ENCODE results near the gene MSI2. TPM values are rescaled to one million over a fixed set of nuclear protein-coding genes. Genes with fewer than 3 reads are reported as not detected.

Gene MSI2
- polyA plus RNA-seq, 1 experiment: 9.2 TPM

GRCh38 chr17:57539529-57540301 lies 283.4 kb downstream of the MSI2 start:
- DNase-seq (ENCODE audit: low read depth): no peak
- CTCF ChIA-PET: interaction anchor here (0.6 kb wide), 1 partner anchor 177 kb away, joined by 3 read pairs; no protein-coding TSS in a partner anchor

GRCh38 chr17:57540596-57540995 lies 284.3 kb downstream of the MSI2 start:
- DNase-seq (ENCODE audit: low read depth): no peak
- CTCF ChIA-PET: interaction anchor here (0.7 kb wide), 1 partner anchor 56 kb away, joined by 3 read pairs; no protein-coding TSS in a partner anchor
- POLR2A ChIA-PET: no interaction called here

More at GRCh38 chr17:57539529-57540301, 283.4 kb downstream of the MSI2 start:
- no peaks in the 10 kb centered on the region for H3K36me3 ChIP-seq (ENCODE audit: control insufficient read depth, insufficient read depth, low read length)
- POLR2A ChIA-PET: no interaction called here
- no peak overlapping the region for H3K4me3 ChIP-seq (ENCODE audit: low read depth, low read length)
- H3K27me3 ChIP-seq (ENCODE audit: control insufficient read depth, insufficient read depth, low read length): no peaks in the 10 kb centered on the region
- TF ChIP-seq CTCF (IDR thresholded peaks at IDR 0.05; ENCODE audit: insufficient read depth, low read depth, low read length): no peak

GRCh38 chr17:57541049-57541448 lies 284.7 kb downstream of the MSI2 start:
- ChIA-PET CTCF (interaction anchor here (0.7 kb wide), 1 partner anchor 56 kb away, joined by 3 read pairs; no protein-coding TSS in a partner anchor), POLR2A (no interaction called here)
- no peak for TF ChIP-seq CTCF (IDR thresholded peaks at IDR 0.05; ENCODE audit: insufficient read depth, low read depth, low read length)

More at GRCh38 chr17:57540596-57540995, 284.3 kb downstream of the MSI2 start:
- Histone ChIP-seq H3K4me3 (ENCODE audit: low read depth, low read length) (no peak overlapping the region), H3K27me3 (ENCODE audit: control insufficient read depth, insufficient read depth, low read length) (no peaks in the 10 kb centered on the region), H3K36me3 (ENCODE audit: control insufficient read depth, insufficient read depth, low read length) (no peaks in the 10 kb centered on the region)
- TF ChIP-seq CTCF (IDR thresholded peaks at IDR 0.05; ENCODE audit: insufficient read depth, low read depth, low read length): no peak

GRCh38 chr17:57541472-57542394 lies 285.4 kb downstream of the MSI2 start:
- no peak for DNase-seq (ENCODE audit: low read depth)
- Histone ChIP-seq H3K36me3 (ENCODE audit: control insufficient read depth, insufficient read depth, low read length) (no peaks in the 10 kb centered on the region), H3K4me3 (ENCODE audit: low read depth, low read length) (no peak overlapping the region), H3K27me3 (ENCODE audit: control insufficient read depth, insufficient read depth, low read length) (no peaks in the 10 kb centered on the region)
- ChIA-PET CTCF (no interaction called here), POLR2A (interaction anchor here (0.6 kb wide), 1 partner anchor 130 kb away, joined by 3 read pairs; no protein-coding TSS in a partner anchor)
- no peak for TF ChIP-seq CTCF (IDR thresholded peaks at IDR 0.05; ENCODE audit: insufficient read depth, low read depth, low read length)

More at GRCh38 chr17:57541049-57541448, 284.7 kb downstream of the MSI2 start:
- Histone ChIP-seq H3K27me3 (ENCODE audit: control insufficient read depth, insufficient read depth, low read length) (no peaks in the 10 kb centered on the region), H3K4me3 (ENCODE audit: low read depth, low read length) (no peak overlapping the region), H3K36me3 (ENCODE audit: control insufficient read depth, insufficient read depth, low read length) (no peaks in the 10 kb centered on the region)
- no peak for DNase-seq (ENCODE audit: low read depth)
